GM19238 (cell line): Measurements from ENCODE around the gene TIFAB.

Experiments
- DNase-seq: peaks from one replicate; pipeline ENCODE4 v3.0.0; 2011; ENCODE audit warnings: low spot score; ENCODE audit not compliant: insufficient read length

Gene TIFAB

DNA sequence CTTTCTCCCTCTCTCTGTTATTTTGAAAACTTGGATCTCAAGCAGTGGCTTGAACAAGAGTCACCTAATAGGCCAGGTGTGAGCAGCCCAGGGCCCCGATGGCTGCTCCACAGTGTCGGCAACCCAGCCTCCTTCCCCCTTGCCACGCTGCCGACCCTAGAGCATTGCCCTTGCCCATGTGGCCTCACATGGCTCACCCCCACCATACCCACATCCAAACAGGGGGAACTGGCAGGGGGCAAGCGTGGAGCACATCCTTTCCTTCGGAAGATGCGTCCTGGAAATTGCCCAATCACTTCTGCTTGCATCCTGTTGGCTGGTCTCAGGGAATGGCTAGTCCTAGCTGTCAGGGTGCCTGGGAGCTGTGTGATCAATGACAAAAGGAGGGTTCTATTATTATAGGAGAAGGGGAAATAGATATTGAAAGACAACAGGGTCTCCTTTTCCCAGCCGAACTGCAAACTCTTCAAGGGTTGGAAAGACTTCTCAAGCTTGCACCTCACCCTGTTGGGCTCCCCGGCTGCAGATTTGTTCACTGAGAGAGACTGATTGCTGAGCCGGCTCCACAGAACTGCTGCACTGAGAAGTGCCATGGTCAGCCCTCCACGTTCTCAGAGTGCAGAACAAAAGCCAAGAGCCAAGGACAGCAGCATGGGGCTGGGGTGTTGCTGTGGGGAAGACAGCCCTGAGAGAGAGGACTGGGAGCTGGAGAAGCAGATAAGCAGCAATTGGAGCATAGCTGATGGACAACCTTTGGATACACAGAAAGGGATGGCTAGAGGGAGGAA, 8.3 kb upstream of the TIFAB start:
- DNase-seq = no peak

DNA sequence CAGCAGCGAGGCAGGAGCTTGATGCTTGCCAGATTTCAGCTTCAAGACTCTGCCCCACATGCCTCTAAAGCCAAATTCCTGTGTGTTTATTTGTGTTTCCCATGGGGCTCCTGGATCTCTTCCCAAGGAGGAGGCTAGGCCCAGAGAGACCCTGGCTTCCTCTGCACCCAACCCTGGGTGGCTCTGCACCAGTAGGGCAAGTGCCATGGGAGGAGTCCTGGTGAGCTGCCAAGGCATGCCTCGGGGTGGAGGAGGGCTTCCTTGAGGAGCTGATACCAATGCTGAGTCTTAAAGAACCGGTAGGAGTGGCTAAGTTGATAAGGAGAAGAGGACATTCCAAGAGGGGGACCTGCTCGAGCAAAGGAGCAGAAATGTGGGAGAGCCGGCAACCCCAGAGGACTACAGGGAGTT, 6.8 kb upstream of the TIFAB start:
- DNase-seq = no peak

DNA sequence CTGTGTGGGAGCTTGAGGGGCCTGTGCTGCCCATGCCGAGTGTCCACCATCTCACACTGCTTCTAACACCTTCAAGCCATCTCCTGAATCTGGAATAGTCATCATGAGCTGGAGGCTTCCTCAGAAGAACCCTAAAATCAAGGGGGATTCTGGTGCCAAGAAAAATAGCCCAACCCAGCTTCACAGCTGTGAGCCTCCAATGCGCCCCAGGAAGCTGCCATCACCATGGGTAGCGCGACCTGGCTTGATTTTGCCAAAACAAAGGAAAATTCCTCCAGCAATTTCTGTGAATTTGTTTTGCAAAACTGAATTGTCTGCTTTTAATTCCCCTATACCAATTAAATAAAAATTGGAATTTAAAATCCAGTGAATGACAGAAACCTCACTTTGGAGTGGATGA, 6.2 kb upstream of the TIFAB start:
- no peak for DNase-seq

DNA sequence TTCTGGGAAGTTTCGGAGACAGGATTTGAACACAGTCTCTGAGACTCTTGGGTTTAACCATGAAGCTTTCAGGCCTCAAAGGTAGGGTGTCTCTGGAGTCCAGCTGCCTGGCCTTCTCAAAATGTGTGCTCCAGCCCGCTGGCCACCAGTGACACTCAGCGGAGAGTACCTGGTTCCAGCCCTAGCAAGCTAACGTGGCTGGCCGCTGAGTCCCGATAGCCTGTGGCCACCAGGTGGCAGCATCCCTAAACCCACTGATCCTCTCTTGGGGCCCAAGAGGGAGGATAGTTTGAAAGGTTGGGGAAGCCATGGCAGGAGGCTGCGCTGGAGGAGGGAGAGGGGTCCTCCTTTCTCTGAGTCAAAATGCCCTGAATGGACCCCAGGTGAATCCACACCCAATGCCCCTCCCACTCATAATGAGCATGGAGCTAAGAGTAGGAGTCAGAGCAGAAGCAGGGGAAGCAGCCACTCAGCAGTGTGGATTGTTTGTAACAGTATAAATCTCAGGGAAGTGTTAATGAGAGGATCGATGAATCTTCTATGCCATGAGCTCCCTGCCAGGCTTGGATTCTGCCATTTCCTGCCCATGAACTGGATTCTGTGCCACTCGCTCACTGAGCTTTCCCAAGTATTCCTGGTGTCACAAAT, 5.4 kb upstream of the TIFAB start:
- DNase-seq = peak; percentile 70

DNA sequence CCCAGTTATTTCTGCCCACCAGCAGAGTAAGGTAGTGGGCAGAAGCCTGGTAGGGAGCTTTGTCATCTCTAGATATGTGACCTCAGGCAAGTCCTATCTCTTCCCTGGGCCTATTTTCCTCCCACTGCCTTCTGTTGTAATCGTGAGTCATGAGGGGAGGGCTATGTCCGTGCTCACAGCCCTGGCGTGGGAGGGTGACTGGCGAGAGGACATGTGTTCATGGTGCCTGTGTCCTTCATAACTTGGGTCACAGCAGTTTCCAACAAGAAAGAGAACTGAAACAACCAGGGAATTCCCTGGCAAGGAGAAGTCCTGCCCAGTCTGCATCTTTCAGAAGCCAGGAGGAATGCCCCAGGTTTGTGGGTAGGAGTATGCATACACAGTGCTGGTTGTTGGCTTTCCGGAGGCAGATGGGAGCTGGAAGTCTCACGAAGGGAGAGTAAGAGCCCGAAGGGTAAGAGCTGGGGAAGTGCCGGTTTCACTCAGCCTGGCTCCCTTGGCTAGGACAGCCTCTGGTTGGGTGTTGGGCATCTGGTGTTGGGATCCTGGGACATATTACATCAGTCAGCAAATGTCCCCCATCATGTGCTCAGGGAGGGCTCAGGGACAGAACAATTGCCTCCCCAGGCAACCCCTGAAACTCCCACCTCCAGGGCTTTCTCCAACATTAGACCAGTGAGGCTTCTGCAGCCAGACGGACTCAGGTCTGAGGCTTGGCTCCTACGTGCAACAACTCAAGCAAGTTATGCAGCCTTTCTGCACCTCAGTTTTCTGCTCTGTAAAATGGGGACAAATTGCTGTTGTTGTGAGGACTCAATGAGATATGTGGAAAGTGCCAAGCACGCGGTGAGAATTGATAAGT, 4.3 kb upstream of the TIFAB start:
- no peak for DNase-seq

DNA sequence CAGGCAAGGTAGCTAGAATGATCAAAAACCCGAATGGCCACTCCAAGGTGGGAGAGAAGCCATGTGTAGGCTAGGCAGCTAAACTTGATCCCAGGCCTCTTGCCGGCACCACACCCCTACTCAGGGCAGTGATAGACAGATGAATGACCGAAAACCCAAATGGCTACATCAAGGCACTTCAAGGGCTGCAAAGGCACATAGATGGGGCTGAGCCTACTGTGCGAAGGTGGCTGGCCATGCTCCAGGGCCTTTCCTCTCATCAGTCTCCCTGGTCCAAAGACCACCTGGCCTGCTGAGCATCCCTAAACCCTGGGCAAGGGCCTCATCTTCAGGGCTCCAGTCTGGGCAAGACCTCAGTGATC, 3.7 kb upstream of the TIFAB start:
- DNase-seq = no peak

DNA sequence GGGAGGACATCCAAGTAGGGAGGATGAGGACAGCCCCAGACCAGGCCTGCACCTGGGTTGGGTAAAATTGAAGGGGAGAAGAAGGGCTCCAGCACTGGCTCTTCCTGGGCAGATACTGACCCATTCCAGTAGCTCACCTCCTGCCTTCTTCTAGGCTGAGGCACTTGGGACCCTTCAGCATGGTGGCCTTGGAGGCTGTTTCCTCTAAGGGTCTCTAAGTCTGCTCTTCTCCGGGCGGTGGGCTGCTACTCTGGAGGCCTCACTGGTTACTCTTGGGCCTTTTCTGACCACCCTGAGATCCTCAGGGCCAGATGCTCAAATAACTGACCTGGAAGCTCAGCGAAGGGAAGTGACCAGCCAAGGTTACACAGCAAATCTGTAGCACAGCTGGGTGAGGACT, 2.8 kb upstream of the TIFAB start:
- DNase-seq = no peak

DNA sequence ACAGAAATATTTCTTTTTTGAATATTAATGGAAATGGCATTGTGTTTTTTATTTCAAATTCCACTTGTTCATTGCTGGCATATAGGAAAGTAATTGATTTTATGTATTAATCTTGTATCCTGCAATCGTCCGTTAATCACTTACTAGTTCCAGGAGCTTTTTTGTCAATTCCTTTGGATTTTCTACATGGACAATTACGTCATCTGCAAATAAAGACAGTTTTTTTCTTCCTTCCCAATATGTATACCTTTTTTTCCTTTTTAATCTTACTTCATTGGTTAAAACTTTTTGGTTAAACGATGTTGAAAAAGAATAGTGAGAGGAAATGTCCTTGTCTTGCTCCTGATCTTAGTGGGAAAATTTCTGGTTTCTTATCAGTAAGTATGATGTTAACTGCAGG, 1.5 kb upstream of the TIFAB start:
- DNase-seq = no peak

DNA sequence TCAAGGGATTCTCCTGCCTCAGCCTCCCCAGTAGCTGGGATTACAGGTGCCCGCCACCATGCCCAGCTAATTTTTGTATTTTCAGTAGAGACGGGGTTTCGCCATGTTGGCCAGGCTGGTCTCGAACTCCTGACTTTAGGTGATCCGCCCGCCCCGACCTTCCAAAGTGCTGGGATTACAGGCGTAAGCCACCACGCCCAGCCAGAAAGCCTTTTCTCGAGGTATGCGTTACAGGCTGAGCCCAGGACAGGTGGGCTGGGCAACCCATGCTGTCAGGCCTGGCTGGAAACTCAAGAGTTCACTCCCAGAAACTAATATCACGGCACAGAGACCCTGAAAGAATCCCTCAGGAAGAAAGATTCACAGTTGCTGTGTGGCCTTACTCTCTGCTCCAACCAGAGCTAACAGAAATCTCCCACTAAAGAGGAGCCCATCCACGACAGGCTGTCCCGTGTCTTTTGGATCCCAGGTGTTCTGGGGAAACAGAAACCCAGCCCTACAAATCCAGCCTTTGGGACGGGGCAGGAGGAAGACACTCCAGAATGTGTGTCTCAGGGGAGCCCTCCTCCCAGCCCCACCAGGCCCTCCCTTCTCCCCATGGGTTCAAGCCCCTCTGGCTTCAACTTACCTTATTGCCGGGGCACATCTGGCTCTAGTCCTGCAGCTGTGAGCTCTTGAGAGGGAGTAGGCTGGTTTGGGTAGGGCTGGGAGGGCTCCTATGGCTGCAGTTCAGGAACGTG, 400 bp downstream of the TIFAB start:
- DNase-seq = no peak

DNA sequence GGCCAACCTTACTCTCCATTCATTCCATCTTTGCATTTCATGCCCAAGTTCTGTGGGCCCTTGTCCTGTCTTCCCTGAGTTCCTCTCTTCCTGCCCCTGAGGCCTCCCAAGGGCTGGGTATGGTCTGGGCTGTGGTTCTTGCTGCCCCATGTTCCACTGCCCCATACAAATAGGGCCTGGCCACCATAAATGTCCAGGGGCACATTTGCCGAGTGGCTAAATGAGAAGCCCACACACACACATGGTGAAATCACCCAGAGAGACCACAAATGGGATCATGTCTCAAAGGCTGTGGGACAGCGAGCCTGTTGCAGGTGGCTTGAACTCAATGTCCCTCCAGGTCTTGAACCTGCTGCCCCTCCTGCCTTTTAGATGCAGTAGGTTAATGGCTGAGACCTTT, 1.2 kb downstream of the TIFAB start:
- no peak for DNase-seq

DNA sequence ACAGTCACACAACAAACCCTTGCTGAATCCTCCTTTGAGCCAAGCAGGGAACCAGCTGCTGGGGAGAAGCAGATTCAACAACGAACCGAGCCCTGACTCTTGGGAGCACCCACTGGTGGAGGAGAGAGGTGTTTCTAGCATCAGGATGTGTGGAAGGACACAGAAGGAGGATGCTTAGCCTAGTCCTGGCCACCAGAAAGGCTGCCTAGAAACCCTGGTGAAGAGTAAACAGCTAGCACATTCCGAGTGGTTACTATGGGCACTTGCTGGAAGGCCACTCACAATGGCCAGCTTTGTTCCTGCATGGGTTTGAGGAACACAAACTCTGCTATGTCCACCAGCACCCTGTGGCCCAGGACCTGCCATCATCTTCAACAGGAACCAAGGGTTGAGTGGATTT, 1.8 kb downstream of the TIFAB start:
- no peak for DNase-seq

DNA sequence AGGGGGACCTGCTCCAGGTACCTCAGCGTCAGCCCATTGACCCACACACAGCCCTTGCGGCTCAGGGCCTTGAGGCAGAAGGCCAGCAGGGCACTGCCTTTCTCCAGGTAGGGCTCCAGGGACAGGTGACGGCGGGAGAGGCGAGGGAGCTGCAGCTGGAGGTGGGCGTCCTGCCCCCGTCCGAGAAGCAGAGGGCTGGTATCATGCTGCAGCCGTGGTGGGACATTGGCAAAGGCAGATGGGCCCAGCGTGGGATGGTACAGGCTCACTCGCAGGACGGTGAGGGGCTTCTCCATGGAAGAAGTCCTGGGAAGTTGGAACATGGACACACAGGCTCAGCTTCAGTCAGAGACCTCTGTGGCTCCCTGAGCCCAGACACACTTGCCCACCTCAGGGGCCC, 2.5 kb downstream of the TIFAB start:
- no peak for DNase-seq

DNA sequence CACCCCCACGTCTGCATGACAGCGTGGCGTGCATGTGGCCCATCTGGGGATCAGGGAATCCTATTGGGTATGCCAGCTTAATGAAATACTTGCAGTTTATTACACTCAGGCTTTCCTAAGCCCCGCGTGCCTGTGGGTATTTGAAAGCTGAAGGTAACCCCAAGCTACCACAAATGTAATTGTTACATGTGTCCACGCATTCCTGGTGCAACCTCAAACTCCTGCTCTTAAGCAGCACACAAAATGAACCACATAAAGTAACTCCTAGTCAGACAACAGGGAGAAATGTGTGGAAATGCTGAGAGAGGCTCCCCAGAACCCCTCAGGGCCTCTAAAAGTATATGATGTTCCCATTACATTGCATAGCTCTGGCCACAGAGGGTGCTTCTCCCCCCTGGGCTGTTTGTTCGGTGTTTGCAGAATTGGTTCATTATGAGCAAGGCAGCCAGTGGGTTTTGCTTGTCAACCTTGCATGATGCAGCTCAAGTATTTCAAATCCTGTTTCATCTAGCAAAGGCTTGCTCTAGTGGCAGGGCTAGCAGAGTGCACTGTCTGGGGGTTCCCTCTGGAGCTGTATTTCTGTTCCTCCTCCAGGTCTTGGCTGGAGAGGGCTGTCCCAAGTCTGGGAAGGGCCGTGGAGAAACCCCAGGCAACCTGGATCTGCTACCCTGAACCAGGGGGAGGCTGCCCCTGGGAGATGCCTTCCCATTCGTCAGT, 3.2 kb downstream of the TIFAB start:
- DNase-seq = no peak

DNA sequence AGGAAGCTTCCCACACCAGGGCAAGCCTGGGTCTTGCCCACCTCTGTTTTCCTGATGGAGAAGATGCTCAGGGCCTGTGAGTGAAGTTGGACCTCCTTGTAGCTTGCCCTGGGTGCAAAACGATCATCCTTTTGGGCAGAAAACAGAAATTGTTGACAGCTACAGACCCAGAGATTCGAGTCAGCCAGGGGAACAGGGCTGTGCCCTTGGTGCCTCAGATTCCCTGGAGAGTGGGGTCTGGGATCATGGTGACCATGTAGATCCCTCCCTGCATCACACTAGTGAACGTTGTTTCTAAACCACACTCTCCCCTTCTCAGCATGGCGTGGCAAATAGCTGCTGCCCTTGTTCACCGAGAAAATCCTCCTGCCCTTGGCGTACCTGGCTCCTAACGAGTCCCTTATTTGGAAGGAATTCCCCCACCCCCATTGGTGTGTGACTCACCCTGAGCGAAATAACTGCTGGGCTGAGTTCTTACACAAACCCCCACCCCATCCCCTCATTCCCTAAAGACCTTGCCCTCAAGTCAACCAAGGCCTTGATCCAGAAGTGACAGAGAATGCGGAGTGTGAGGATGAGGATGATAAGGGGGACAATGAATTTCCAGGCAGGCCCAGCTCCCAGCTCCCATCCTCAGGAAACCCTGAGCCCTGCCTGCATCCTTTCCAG, 3.9 kb downstream of the TIFAB start:
- DNase-seq = no peak

DNA sequence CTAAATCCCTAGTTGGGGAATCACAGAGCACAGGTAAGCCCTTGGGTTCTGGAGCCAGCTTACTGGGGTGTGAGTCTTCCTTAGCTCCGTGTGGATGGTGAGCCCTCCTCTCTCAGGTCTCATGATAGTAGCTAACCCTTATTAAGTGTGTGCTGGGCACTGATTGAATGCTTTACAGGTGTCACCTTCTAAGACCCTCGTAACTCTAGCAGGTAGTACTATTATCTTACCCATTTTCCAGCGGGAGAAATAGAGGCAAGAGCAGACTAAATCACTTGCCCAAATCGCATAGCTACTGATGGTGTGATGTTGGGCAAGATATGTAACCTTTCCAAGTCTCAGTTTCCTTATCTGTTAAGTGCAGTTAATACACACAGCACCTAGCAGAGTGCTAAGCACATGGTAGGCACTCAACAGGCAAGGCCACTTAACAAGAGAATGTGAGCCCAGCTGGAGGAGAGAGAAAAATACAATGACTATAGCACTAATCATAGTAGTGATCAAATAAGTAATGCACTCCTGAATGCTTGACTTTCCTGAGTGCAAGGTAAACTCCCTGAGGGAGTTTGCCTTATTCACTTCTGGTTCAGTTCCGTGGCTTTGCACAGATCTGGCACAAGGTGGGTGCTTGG, 4.7 kb downstream of the TIFAB start, which contains the start of gene DCANP1:
DCANP1 (minus strand) TSS at position 51 of the 632 bp plus-strand sequence. CDS start 240 bp downstream, outside the sequence.
- DNase-seq = no peak

DNA sequence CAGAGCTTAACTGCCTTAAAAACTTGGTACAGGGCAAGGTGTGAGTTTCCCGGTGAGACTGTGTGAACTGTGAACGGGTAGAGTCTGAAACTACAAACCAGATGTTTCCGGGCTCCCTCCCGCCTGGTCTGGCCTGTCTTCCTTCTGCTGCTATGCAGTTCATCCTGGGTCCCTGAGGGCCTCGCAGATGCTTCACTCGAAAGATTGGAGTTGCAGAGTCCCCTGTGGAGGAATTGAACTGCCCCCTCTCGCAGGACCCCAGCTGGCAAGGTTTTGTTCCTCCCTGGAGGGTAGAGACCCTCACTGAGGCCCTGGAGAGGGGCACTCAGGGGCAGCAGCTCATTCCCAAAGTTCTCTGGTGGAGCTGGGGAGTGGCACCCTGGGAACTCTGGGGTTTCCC, 5.5 kb downstream of the TIFAB start:
- DNase-seq = no peak

DNA sequence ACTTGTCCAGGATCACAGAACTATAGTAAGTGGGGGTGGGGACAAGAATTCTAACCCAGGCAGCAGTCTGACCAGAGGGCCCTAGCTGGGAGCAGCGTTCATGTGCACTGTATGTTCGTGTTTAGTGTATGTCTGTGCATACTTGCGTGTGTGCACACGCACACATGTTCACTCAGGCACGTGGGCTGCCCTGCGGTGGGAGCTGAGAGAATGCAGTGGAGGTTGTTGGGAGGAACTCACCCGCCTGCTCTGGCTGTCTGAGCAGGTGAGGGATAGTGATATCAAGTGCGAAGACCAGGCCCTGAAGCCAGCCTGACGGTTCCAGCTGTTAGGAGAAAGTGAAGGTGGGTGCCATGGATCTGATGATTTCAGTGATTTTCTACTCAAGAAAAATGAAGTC, 5.9 kb downstream of the TIFAB start:
- DNase-seq = no peak

DNA sequence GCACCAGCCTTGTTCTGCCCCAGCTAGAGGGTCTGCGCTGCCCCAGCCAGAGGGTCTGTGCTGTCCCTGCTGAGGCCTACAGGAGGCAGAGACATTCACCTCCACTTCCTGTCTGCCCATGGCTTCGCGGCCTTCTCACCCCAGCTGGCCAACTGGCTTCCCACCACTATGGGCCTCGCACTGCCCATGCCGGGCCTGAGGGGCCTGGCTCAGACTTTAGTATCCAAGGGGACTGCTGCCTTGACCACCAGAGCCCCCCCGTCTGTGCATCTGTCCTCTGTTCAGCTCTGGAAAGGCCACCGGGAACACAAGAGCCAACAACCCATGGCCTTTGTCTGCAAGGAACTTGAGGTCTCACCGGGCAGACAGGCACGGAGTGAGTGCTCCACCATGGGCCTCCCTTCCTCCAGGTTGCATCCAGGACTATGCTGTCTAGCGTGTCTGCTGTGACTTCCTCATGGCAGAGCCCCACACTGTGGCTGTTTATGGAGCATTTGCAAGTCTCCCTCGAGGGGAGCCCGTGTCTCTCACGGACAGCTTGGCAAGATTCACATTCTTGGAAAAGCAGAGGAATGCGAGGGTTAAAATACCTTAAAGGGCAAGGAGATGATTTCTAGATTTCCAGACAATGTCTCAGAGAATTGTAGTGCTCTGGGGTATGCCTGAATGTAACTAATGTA, 6.7 kb downstream of the TIFAB start:
- no peak for DNase-seq

DNA sequence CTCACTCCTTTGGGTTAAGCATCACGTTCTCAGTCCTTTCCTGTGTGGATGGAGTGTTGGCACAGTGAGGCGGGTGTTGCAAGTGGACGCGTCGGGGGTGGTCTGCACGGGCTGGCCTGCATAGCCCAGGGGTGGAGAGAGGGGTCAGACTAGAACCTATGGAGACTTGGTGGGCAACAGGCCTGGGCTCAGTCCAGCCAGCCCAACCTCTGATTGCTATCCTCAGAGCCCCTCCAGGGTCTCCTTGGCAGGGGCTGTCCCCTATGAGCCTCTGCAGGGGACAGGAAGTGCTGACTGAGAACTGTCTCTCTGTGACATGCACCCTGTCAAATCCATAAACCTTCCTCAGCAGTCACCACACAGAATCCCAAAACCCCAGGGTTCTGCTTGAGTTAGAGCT, 7.3 kb downstream of the TIFAB start:
- no peak for DNase-seq
